ENCODE results near the gene OR10A4.
"Not testable (repeated sequence)": the region's sequence is repeated elsewhere in the genome, so short reads cannot be mapped to it uniquely, and the experiment has no call there.

OR10A4 gene

DNA sequence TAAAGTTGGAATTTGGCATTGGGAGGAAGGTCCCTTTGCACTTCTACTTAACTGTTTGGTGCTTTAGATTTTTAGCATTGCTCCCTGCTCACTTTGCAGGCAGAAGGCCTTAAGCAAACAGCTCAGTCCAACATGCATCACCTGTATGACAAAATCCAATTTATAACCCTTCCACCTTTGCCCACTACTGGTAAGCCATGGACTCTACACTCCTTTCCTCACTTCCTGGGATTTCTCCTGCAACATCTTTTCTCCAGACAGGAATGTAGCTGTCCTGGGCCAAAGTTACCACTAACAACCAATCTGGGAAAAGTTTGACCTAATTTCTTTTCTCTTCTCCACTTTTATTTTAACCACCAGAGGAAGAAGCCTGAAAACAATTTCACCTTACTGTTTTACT lies 17.7 kb downstream of the OR10A4 start:
- TF ChIP-seq ZNF274 (IDR thresholded peaks at IDR 0.05; ENCODE audit: low read depth, low read length) (no peak), SUZ12 (IDR thresholded peaks at IDR 0.05; ENCODE audit: extremely low read depth, insufficient read depth, insufficient read length) (no peak), YY1 (IDR thresholded peaks at IDR 0.05; ENCODE audit: insufficient read depth, insufficient read length) (no peak)

DNA sequence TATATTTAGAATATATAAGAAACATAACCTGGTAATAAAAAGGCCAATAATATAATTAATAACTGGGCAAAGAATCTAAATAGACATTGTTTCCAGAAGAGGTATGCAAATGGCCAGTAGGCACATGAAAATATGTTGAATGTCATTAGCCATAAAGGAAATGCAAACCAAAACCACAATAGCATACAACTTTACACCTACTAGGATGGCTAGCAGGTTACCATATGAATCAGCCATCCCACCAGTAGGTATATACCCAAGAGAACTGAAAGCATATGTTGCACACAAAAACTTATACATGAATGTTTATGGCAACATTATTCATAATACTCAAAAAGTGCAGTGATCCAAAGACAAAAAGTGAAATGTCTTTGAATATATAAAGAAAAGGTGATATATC lies 18.6 kb downstream of the OR10A4 start:
- TF ChIP-seq YY1 (IDR thresholded peaks at IDR 0.05; ENCODE audit: insufficient read depth, insufficient read length) (no peak), ZNF274 (IDR thresholded peaks at IDR 0.05; ENCODE audit: low read depth, low read length) (no peak), SUZ12 (IDR thresholded peaks at IDR 0.05; ENCODE audit: extremely low read depth, insufficient read depth, insufficient read length) (no peak)
- Histone ChIP-seq H3K9ac (ENCODE audit: insufficient read length, low read depth) (no peak overlapping the region), H3K36me3 (ENCODE audit: insufficient read depth, insufficient read length, low read length) (no peaks in the 10 kb centered on the region), H3K9me3 (ENCODE audit: insufficient read depth, low read length) (no peaks in the 10 kb centered on the region), H3K27me3 (ENCODE audit: insufficient read depth, insufficient read length) (no peaks in the 10 kb centered on the region), H3K4me1 (ENCODE audit: insufficient read depth, insufficient read length) (no peaks in the 10 kb centered on the region), H3K4me3 (ENCODE audit: insufficient read length, low read depth) (no peak overlapping the region)
- DNase-seq (ENCODE audit: low read depth, low spot score), result no peak

More for the DNA sequence above, 17.7 kb downstream of the OR10A4 start:
- Histone ChIP-seq H3K36me3 (ENCODE audit: insufficient read depth, insufficient read length, low read length) (no peaks in the 10 kb centered on the region), H3K9ac (ENCODE audit: insufficient read length, low read depth) (no peak overlapping the region), H3K4me1 (ENCODE audit: insufficient read depth, insufficient read length) (no peaks in the 10 kb centered on the region), H3K9me3 (ENCODE audit: insufficient read depth, low read length) (no peaks in the 10 kb centered on the region), H3K4me3 (ENCODE audit: insufficient read length, low read depth) (no peak overlapping the region), H3K27me3 (ENCODE audit: insufficient read depth, insufficient read length) (no peaks in the 10 kb centered on the region)
- no peak for DNase-seq (ENCODE audit: low read depth, low spot score)

DNA sequence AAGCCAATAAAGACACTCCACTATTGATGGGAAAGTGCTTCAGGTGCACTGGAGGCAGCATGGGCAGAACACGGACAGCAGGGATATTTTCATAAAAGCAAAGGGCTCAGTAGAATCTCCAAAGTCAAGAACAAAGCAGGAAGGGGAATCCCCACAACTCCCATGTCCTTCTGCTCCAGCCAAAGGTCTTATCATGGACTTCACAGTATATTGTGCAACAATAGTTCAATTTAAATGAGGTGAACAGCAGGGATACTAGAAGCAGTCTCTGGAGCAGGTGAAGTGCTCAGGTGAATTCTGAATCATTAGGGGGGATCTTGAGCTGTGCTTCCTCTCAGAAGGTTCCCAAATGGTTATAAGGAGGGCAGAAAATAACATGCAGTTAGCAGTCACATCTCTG lies 22.5 kb downstream of the OR10A4 start:
- no peaks in the 10 kb centered on the region for H3K27me3 ChIP-seq (ENCODE audit: insufficient read depth, insufficient read length)
- TF ChIP-seq SUZ12 (IDR thresholded peaks at IDR 0.05; ENCODE audit: extremely low read depth, insufficient read depth, insufficient read length) (no peak), YY1 (IDR thresholded peaks at IDR 0.05; ENCODE audit: insufficient read depth, insufficient read length) (no peak), ZNF274 (IDR thresholded peaks at IDR 0.05; ENCODE audit: low read depth, low read length) (no peak)
- DNase-seq (ENCODE audit: low read depth, low spot score), result no peak
- H3K9me3 ChIP-seq (ENCODE audit: insufficient read depth, low read length), result peaks cover under 1% of the 10 kb centered on the region; the same call in 1 of the 2 replicates
- H3K9ac ChIP-seq (ENCODE audit: insufficient read length, low read depth), result no peak overlapping the region
- no peaks in the 10 kb centered on the region for H3K4me1 ChIP-seq (ENCODE audit: insufficient read depth, insufficient read length)
- no peaks in the 10 kb centered on the region for H3K36me3 ChIP-seq (ENCODE audit: insufficient read depth, insufficient read length, low read length)
- H3K4me3 ChIP-seq (ENCODE audit: insufficient read length, low read depth), result no peak overlapping the region

DNA sequence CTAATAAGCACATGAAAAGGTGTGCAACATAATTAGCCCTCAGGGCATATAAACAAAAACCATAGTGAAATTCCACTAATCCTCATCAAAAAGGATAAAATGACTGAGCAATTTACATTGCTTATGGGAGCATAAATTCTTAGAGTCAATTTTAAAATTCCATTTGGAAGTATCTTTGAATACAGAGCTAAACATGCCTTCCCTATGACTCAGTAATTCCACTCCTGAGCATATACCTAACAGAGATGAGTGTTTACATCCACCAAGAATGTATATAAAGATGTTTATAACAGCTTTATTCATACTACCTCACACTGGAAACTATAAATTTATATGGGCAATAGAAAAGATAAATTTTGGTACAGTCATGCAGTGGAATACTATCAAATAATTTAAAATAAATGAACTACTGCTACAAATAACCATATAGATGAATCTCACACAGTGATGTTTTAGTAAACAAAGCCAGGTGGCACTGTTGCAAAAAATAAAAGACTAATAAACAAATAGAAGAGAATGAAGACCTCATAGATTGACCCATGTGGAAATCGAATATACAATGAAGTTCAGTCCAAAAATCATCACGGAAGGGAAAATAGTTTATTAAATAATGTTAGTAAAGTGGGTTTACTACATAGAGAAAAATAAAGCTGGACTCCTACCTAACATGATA lies 24.0 kb downstream of the OR10A4 start:
- H3K4me3 ChIP-seq (ENCODE audit: insufficient read length, low read depth), result no peak overlapping the region
- DNase-seq (ENCODE audit: low read depth, low spot score), result no peak
- no peaks in the 10 kb centered on the region for H3K36me3 ChIP-seq (ENCODE audit: insufficient read depth, insufficient read length, low read length)
- H3K4me1 ChIP-seq (ENCODE audit: insufficient read depth, insufficient read length), result no peaks in the 10 kb centered on the region
- no peaks in the 10 kb centered on the region for H3K27me3 ChIP-seq (ENCODE audit: insufficient read depth, insufficient read length)
- H3K9me3 ChIP-seq (ENCODE audit: insufficient read depth, low read length), result peaks cover 9% of the 10 kb centered on the region; the same call in 1 of the 2 replicates
- TF ChIP-seq YY1 (IDR thresholded peaks at IDR 0.05; ENCODE audit: insufficient read depth, insufficient read length), result no peak
- no peak overlapping the region for H3K9ac ChIP-seq (ENCODE audit: insufficient read length, low read depth)

- not testable (repeated sequence) for DNase-seq (ENCODE audit: low read depth, low spot score); H3K27me3 ChIP-seq (ENCODE audit: insufficient read depth, insufficient read length); H3K36me3 ChIP-seq (ENCODE audit: insufficient read depth, insufficient read length, low read length); H3K9ac ChIP-seq (ENCODE audit: insufficient read length, low read depth); H3K4me3 ChIP-seq (ENCODE audit: insufficient read length, low read depth); H3K9me3 ChIP-seq (ENCODE audit: insufficient read depth, low read length); H3K4me1 ChIP-seq (ENCODE audit: insufficient read depth, insufficient read length)
These were observed 28.4 kb downstream of the OR10A4 start for GRCh38 chr11:6904804-6905203.

DNA sequence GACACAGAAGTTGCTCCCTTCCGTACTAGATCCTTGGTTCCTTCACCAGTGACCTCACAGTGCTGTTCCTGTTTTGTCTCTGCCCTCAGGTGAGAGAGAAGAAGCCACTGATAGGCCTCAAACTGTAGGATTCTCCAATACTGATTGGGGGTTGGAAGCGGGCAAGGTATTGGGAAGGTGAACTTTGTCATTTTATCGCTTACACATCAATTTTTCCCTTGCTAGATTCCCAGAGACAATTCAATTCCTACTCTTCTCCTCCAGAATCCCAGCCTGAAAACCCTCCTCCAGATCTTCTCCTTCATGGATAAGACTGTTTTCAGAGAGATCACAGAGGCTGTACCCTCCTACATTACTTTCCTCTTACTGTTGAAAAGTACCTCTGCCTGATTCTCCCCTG lies 35.0 kb downstream of the OR10A4 start:
- no peak for DNase-seq (ENCODE audit: low read depth, low spot score)
- no peak for TF ChIP-seq YY1 (IDR thresholded peaks at IDR 0.05; ENCODE audit: insufficient read depth, insufficient read length)
- TF ChIP-seq SUZ12 (IDR thresholded peaks at IDR 0.05; ENCODE audit: extremely low read depth, insufficient read depth, insufficient read length), result no peak
- no peak for TF ChIP-seq ZNF274 (IDR thresholded peaks at IDR 0.05; ENCODE audit: low read depth, low read length)
- no peak overlapping the region for H3K4me3 ChIP-seq (ENCODE audit: insufficient read length, low read depth)
- H3K27me3 ChIP-seq (ENCODE audit: insufficient read depth, insufficient read length), result no peaks in the 10 kb centered on the region
- H3K4me1 ChIP-seq (ENCODE audit: insufficient read depth, insufficient read length), result no peaks in the 10 kb centered on the region
- no peaks in the 10 kb centered on the region for H3K36me3 ChIP-seq (ENCODE audit: insufficient read depth, insufficient read length, low read length)
- H3K9me3 ChIP-seq (ENCODE audit: insufficient read depth, low read length), result no peaks in the 10 kb centered on the region
- no peak overlapping the region for H3K9ac ChIP-seq (ENCODE audit: insufficient read length, low read depth)

DNA sequence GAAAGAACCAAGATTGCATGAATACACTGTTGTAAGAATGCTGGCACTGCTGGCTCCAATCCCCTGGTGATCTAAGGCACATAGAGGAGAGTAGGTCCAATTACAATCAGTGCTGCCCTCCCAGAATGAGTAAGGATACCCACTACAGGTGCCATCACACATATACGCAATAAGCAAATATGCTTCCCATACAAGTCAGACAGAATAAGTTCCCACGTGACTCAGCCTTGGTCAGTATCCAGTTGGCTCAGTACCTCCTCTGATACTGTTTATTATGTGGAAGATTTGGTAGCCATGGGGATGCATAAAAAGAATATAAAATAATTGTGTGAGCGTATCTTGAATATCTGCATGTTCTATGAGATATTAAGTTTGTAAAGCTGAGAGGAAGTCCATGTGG lies 35.5 kb downstream of the OR10A4 start:
- no peaks in the 10 kb centered on the region for H3K27me3 ChIP-seq (ENCODE audit: insufficient read depth, insufficient read length)
- no peak overlapping the region for H3K9ac ChIP-seq (ENCODE audit: insufficient read length, low read depth)
- no peak overlapping the region for H3K4me3 ChIP-seq (ENCODE audit: insufficient read length, low read depth)
- no peaks in the 10 kb centered on the region for H3K9me3 ChIP-seq (ENCODE audit: insufficient read depth, low read length)
- no peaks in the 10 kb centered on the region for H3K36me3 ChIP-seq (ENCODE audit: insufficient read depth, insufficient read length, low read length)
- DNase-seq (ENCODE audit: low read depth, low spot score), result no peak
- H3K4me1 ChIP-seq (ENCODE audit: insufficient read depth, insufficient read length), result no peaks in the 10 kb centered on the region
- TF ChIP-seq YY1 (IDR thresholded peaks at IDR 0.05; ENCODE audit: insufficient read depth, insufficient read length) (no peak), SUZ12 (IDR thresholded peaks at IDR 0.05; ENCODE audit: extremely low read depth, insufficient read depth, insufficient read length) (no peak), ZNF274 (IDR thresholded peaks at IDR 0.05; ENCODE audit: low read depth, low read length) (no peak)

- TF ChIP-seq ZNF274 (IDR thresholded peaks at IDR 0.05; ENCODE audit: low read depth, low read length) (no peak), SUZ12 (IDR thresholded peaks at IDR 0.05; ENCODE audit: extremely low read depth, insufficient read depth, insufficient read length) (no peak), YY1 (IDR thresholded peaks at IDR 0.05; ENCODE audit: insufficient read depth, insufficient read length) (no peak)
- DNase-seq (ENCODE audit: low read depth, low spot score), result no peak
- no peaks in the 10 kb centered on the region for H3K36me3 ChIP-seq (ENCODE audit: insufficient read depth, insufficient read length, low read length)
- H3K9me3 ChIP-seq (ENCODE audit: insufficient read depth, low read length), result no peaks in the 10 kb centered on the region
- no peaks in the 10 kb centered on the region for H3K27me3 ChIP-seq (ENCODE audit: insufficient read depth, insufficient read length)
- no peak overlapping the region for H3K9ac ChIP-seq (ENCODE audit: insufficient read length, low read depth)
- no peak overlapping the region for H3K4me3 ChIP-seq (ENCODE audit: insufficient read length, low read depth)
- H3K4me1 ChIP-seq (ENCODE audit: insufficient read depth, insufficient read length), result no peaks in the 10 kb centered on the region
These were observed 43.3 kb downstream of the OR10A4 start for GRCh38 chr11:6919698-6920097.
